Measurements from ENCODE around the gene NAPEPLD. TPM values are rescaled to one million over a fixed set of nuclear protein-coding genes. Genes with fewer than 3 reads are reported as not detected.
"Not testable (repeated sequence)": the region's sequence is repeated elsewhere in the genome, so short reads cannot be mapped to it uniquely, and the experiment has no call there.

The NAPEPLD gene
- total RNA-seq, 4 donors from 2014 or later = 4.7 to 8.7 (median 6.1) TPM

- no peak overlapping the region for H3K27ac ChIP-seq (replicated peaks in 1 of 4)
- H3K27me3 ChIP-seq = no peaks in the 10 kb centered on the region
- no peak for DNase-seq (ENCODE audit: extremely low spot score)
- H3K9me3 ChIP-seq = no peaks in the 10 kb centered on the region
- H3K4me1 ChIP-seq = no peaks in the 10 kb centered on the region
- no peak for TF ChIP-seq POLR2AphosphoS5 (IDR thresholded peaks at IDR 0.05)
- TF ChIP-seq EP300 (IDR thresholded peaks at IDR 0.05) = no peak
- TF ChIP-seq POLR2A (IDR thresholded peaks at IDR 0.05; ENCODE audit: low read depth) = no peak
- TF ChIP-seq CTCF (IDR thresholded peaks at IDR 0.05) = no peak
- 49% methylated on average over 3 of the region's 3 CpGs for WGBS
- H3K36me3 ChIP-seq = peaks cover 4 to 72% (median 28%) of the 10 kb centered on the region in 4 donors
- H3K4me3 ChIP-seq = no peak overlapping the region
- intact Hi-C loops (cut with DNase I) = no loop called here
Measured at GRCh38 chr7:103094102-103094501, 54.8 kb downstream of the NAPEPLD start.

- H3K4me1 ChIP-seq = no peaks in the 10 kb centered on the region
- H3K27me3 ChIP-seq = no peaks in the 10 kb centered on the region
- intact Hi-C loops (cut with DNase I) = no loop called here
- TF ChIP-seq EP300 (IDR thresholded peaks at IDR 0.05) (no peak), POLR2A (IDR thresholded peaks at IDR 0.05; ENCODE audit: low read depth) (no peak), POLR2AphosphoS5 (IDR thresholded peaks at IDR 0.05) (no peak), CTCF (IDR thresholded peaks at IDR 0.05) (no peak)
- no peak for DNase-seq (ENCODE audit: extremely low spot score)
- peaks cover 4 to 77% (median 28%) of the 10 kb centered on the region in 4 donors for H3K36me3 ChIP-seq
- H3K4me3 ChIP-seq = no peak overlapping the region
- H3K27ac ChIP-seq (replicated peaks in 1 of 4) = no peak overlapping the region
- no peaks in the 10 kb centered on the region for H3K9me3 ChIP-seq
- WGBS = 42% methylated on average over 1 of the region's 1 CpG
Measured at GRCh38 chr7:103093429-103093828, 55.5 kb downstream of the NAPEPLD start.

- H3K27me3 ChIP-seq; DNase-seq (ENCODE audit: extremely low spot score); H3K27ac ChIP-seq (replicated peaks in 1 of 4); intact Hi-C loops (cut with DNase I); H3K4me1 ChIP-seq; H3K9me3 ChIP-seq; H3K4me3 ChIP-seq: not testable (repeated sequence)
- WGBS = 67% methylated on average over 4 of the region's 4 CpGs
- peaks cover 0 to 79% (median 29%) of the 10 kb centered on the region in 4 donors for H3K36me3 ChIP-seq
Measured at GRCh38 chr7:103092321-103092720, 56.6 kb downstream of the NAPEPLD start.

- Histone ChIP-seq H3K4me3 (no peak overlapping the region), H3K4me1 (peaks cover 0 to 7% (median 0%) of the 10 kb centered on the region in 4 donors), H3K9me3 (no peaks in the 10 kb centered on the region), H3K27me3 (no peaks in the 10 kb centered on the region), H3K36me3 (peaks cover 7 to 50% (median 29%) of the 10 kb centered on the region in 4 donors), H3K27ac (replicated peaks in 1 of 4) (no peak overlapping the region)
- no peak for DNase-seq (ENCODE audit: extremely low spot score)
- TF ChIP-seq EP300 (IDR thresholded peaks at IDR 0.05) (no peak), POLR2A (IDR thresholded peaks at IDR 0.05; ENCODE audit: low read depth) (no peak), POLR2AphosphoS5 (IDR thresholded peaks at IDR 0.05) (no peak), CTCF (IDR thresholded peaks at IDR 0.05) (no peak)
- WGBS = 96% methylated on average over 3 of the region's 3 CpGs
- intact Hi-C loops (cut with DNase I) = no loop called here
Measured at GRCh38 chr7:103083210-103083609, 65.7 kb downstream of the NAPEPLD start.

- Histone ChIP-seq H3K4me1 (peaks cover 0 to 9% (median 3%) of the 10 kb centered on the region in 4 donors), H3K27ac (replicated peaks in 1 of 4) (no peak overlapping the region), H3K36me3 (peaks cover 7 to 43% (median 26%) of the 10 kb centered on the region in 4 donors), H3K4me3 (no peak overlapping the region), H3K27me3 (no peaks in the 10 kb centered on the region), H3K9me3 (no peaks in the 10 kb centered on the region)
- no peak for DNase-seq (ENCODE audit: extremely low spot score)
- 87% methylated on average over 1 of the region's 1 CpG for WGBS
- intact Hi-C loops (cut with DNase I) = no loop called here
- no peak for TF ChIP-seq EP300 (IDR thresholded peaks at IDR 0.05)
- TF ChIP-seq CTCF (IDR thresholded peaks at IDR 0.05) = no peak
- TF ChIP-seq POLR2AphosphoS5 (IDR thresholded peaks at IDR 0.05) = no peak
- no peak for TF ChIP-seq POLR2A (IDR thresholded peaks at IDR 0.05; ENCODE audit: low read depth)
Measured at GRCh38 chr7:103082497-103082896, 66.4 kb downstream of the NAPEPLD start.

Data from esophagus muscularis mucosa (tissue), 4 donors.